ENCODE results near the gene TNFRSF21.
A peak's percentile ranks its signal among the peaks of the same experiment; 100 is the strongest.
"Not testable (repeated sequence)": the region's sequence is repeated elsewhere in the genome, so short reads cannot be mapped to it uniquely, and the experiment has no call there.

The TNFRSF21 gene

GRCh38 chr6:47248446-47248845 lies 61.3 kb downstream of the TNFRSF21 start:
- DNase-seq: no peak

GRCh38 chr6:47247227-47247797 lies 62.4 kb downstream of the TNFRSF21 start:
- DNase-seq: no peak

- DNase-seq: no peak
These were observed 63.2 kb downstream of the TNFRSF21 start for GRCh38 chr6:47246551-47246950.

- no peak for DNase-seq
These were observed 63.8 kb downstream of the TNFRSF21 start for GRCh38 chr6:47245745-47246371.

GRCh38 chr6:47242483-47243386 lies 67.0 kb downstream of the TNFRSF21 start:
- peak; percentile 30 for DNase-seq

GRCh38 chr6:47241742-47242482 lies 67.8 kb downstream of the TNFRSF21 start:
- DNase-seq: no peak

GRCh38 chr6:47240277-47240890 lies 69.3 kb downstream of the TNFRSF21 start:
- DNase-seq: no peak

GRCh38 chr6:47239546-47239945 lies 70.2 kb downstream of the TNFRSF21 start:
- no peak for DNase-seq

GRCh38 chr6:47238456-47238995 lies 71.2 kb downstream of the TNFRSF21 start:
- no peak for DNase-seq

GRCh38 chr6:47237196-47237595 lies 72.5 kb downstream of the TNFRSF21 start:
- no peak for DNase-seq

GRCh38 chr6:47235964-47236760 lies 73.5 kb downstream of the TNFRSF21 start:
- DNase-seq: no peak

GRCh38 chr6:47235421-47235820 lies 74.3 kb downstream of the TNFRSF21 start:
- DNase-seq: no peak

- DNase-seq: no peak
These were observed 75.3 kb downstream of the TNFRSF21 start for GRCh38 chr6:47234266-47234933.

GRCh38 chr6:47231151-47231550 lies 78.6 kb downstream of the TNFRSF21 start:
- no peak for DNase-seq

GRCh38 chr6:47230579-47230978 lies 79.1 kb downstream of the TNFRSF21 start:
- DNase-seq: no peak

GRCh38 chr6:47229255-47229654 lies 80.5 kb downstream of the TNFRSF21 start:
- no peak for DNase-seq

- DNase-seq: not testable (repeated sequence)
These were observed 81.6 kb downstream of the TNFRSF21 start for GRCh38 chr6:47228093-47228492.

- DNase-seq: not testable (repeated sequence)
These were observed 86.5 kb downstream of the TNFRSF21 start for GRCh38 chr6:47223251-47223650.

GRCh38 chr6:47221565-47221964 lies 88.1 kb downstream of the TNFRSF21 start:
- DNase-seq: no peak

- DNase-seq: no peak
These were observed 100.1 kb downstream of the TNFRSF21 start for GRCh38 chr6:47209632-47210031.

- no peak for DNase-seq
These were observed 102.4 kb downstream of the TNFRSF21 start for GRCh38 chr6:47207261-47207660.

All from activated CD4-positive, alpha-beta T cell treated with anti-CD3 and anti-CD28 coated beads, Interleukin-2, Interleukin-6, amounts not matched to agents 100 ng/mL and 50 ng/mL, durations not matched to agents 16 hours and 8 hours (primary cell).